Measurements from ENCODE around the gene STAC.

The STAC gene

GRCh38 chr3:36501616-36502015, 121.3 kb downstream of the STAC start:
- no peak for TF ChIP-seq CTCF (IDR thresholded peaks at IDR 0.05; ENCODE audit: control insufficient read depth, extremely low read depth, insufficient read depth)
- DNase-seq (ENCODE audit: low read depth) = peak; percentile 73

GRCh38 chr3:36505393-36505792, 125.1 kb downstream of the STAC start:
- no peak for TF ChIP-seq CTCF (IDR thresholded peaks at IDR 0.05; ENCODE audit: control insufficient read depth, extremely low read depth, insufficient read depth)
- no peak overlapping the region for H3K4me3 ChIP-seq (ENCODE audit: low read depth, low read length)
- DNase-seq (ENCODE audit: low read depth) = no peak

More at GRCh38 chr3:36501616-36502015, 121.3 kb downstream of the STAC start:
- no peak overlapping the region for H3K4me3 ChIP-seq (ENCODE audit: low read depth, low read length)

GRCh38 chr3:36511791-36512486, 131.6 kb downstream of the STAC start:
- no peak for TF ChIP-seq CTCF (IDR thresholded peaks at IDR 0.05; ENCODE audit: control insufficient read depth, extremely low read depth, insufficient read depth)
- H3K4me3 ChIP-seq (ENCODE audit: low read depth, low read length) = no peak overlapping the region
- no peak for DNase-seq (ENCODE audit: low read depth)

GRCh38 chr3:36512555-36512954, 132.3 kb downstream of the STAC start:
- no peak for DNase-seq (ENCODE audit: low read depth)
- no peak overlapping the region for H3K4me3 ChIP-seq (ENCODE audit: low read depth, low read length)
- no peak for TF ChIP-seq CTCF (IDR thresholded peaks at IDR 0.05; ENCODE audit: control insufficient read depth, extremely low read depth, insufficient read depth)

- TF ChIP-seq CTCF (IDR thresholded peaks at IDR 0.05; ENCODE audit: control insufficient read depth, extremely low read depth, insufficient read depth) = no peak
- DNase-seq (ENCODE audit: low read depth) = no peak
- no peak overlapping the region for H3K4me3 ChIP-seq (ENCODE audit: low read depth, low read length)
These were observed 133.9 kb downstream of the STAC start for GRCh38 chr3:36514171-36514570.

- DNase-seq (ENCODE audit: low read depth) = no peak
- no peak for TF ChIP-seq CTCF (IDR thresholded peaks at IDR 0.05; ENCODE audit: control insufficient read depth, extremely low read depth, insufficient read depth)
- H3K4me3 ChIP-seq (ENCODE audit: low read depth, low read length) = no peak overlapping the region
These were observed 139.4 kb downstream of the STAC start for GRCh38 chr3:36519682-36520081.

Data from LNCaP clone FGC (cell line).